ENCODE results near the gene BET1.

GRCh38 chr7:93958651-93959050 lies 45.5 kb downstream of the BET1 start:
- TF ChIP-seq CTCF (conservative IDR thresholded peaks at IDR 0.05) (no peak), ZFX (IDR thresholded peaks at IDR 0.05) (no peak)

All from C4-2B (cell line).